ENCODE data around the gene NPFF. TPM values are rescaled to one million over a fixed set of nuclear protein-coding genes. Genes with fewer than 3 reads are reported as not detected.

NPFF gene
- total RNA-seq, 1 donor, result not detected

GRCh38 chr12:53486736-53487487, 20.4 kb downstream of the NPFF start:
- no peak for DNase-seq (ENCODE audit: low read depth)

DNA sequence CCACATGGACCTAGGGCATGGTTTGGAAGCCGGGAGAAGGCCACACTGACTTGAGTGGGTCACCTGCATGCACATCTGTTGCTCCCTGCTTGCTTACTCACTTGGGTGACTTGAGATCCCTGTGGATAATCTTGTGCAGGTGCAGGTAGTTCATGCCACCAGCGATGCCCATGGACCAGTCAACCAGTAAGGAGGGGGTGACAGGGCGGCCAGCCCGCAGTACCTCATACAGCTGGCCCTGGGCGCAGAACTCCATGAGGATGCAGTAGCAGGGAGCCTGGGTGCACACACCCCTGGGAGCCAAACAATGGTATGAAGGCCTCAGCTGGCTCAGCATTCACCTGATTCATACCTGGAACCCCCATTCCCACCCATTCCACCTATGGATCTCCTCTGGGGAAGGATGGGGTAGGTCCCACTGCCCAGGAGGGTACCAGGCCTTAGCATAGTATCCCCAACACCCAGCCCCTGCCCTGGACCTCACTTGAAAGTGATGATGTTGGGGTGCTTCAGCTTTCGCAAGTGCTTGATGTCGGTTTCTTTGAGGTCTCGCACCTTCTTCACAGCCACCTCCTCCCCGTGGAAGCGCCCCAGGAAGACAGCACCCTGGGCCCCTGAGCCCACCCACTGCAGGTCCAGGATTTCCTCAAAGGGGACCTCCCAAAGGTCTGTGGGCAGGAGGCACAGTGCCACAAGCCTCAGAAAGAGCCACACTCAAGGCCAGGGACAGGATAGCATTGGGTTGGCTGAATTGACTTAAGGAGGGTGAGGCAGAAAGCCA, 21.1 kb downstream of the NPFF start:
- no peak overlapping the region for H3K4me3 ChIP-seq (ENCODE audit: low read depth, low read length)
- no peak for DNase-seq (ENCODE audit: low read depth)
- no peak for TF ChIP-seq CTCF (IDR thresholded peaks at IDR 0.05; ENCODE audit: insufficient read depth, low read depth, low read length)

More at GRCh38 chr12:53486736-53487487, 20.4 kb downstream of the NPFF start:
- no peak overlapping the region for H3K4me3 ChIP-seq (ENCODE audit: low read depth, low read length)
- no peak for TF ChIP-seq CTCF (IDR thresholded peaks at IDR 0.05; ENCODE audit: insufficient read depth, low read depth, low read length)

DNA sequence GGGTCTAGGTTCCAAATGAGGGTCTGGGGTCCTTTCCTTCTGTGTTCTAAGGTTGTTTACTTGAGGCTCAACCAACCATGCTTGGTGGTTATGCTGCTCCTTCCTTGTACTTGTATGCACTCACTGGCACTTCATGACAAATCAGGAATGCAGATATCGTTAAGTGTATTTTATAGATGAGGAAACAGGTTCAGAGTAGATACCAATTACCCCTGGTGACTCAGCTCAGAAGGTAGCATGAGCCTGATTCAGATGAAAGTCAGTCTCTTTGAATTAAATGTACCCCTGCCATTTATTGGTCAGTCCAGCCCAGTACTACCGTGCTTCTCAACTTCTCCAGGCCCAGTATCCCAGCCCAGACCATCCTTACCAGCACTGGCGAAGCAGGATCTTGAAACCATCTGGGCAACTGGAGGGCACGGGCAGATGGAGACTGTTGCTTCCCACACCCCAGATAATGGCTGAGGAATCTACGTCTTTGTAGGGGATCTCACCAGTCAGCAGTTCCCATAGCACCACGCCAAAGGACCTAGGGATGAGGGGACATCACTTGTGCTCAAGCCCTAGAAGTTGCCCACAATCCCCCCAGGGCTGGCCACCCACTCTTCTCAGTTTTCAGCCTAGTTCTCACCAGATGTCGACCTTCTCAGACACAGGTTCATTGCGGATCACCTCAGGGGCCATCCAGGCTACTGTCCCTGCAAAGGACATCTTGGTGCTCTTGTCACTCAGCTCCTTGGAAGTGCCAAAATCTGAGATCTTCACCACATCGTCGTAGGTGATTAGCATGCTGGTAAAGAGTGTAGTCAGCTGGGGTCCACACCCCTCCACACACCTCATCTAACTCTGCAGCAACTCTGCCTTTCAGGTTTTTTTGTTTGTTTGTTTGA, 22.4 kb downstream of the NPFF start:
- TF ChIP-seq CTCF (IDR thresholded peaks at IDR 0.05; ENCODE audit: insufficient read depth, low read depth, low read length), result no peak
- DNase-seq (ENCODE audit: low read depth), result no peak
- H3K4me3 ChIP-seq (ENCODE audit: low read depth, low read length), result no peak overlapping the region

- no peak for TF ChIP-seq CTCF (IDR thresholded peaks at IDR 0.05; ENCODE audit: insufficient read depth, low read depth, low read length)
- H3K4me3 ChIP-seq (ENCODE audit: low read depth, low read length), result no peak overlapping the region
- DNase-seq (ENCODE audit: low read depth), result no peak
These were observed 23.3 kb downstream of the NPFF start for GRCh38 chr12:53483979-53484377.

DNA sequence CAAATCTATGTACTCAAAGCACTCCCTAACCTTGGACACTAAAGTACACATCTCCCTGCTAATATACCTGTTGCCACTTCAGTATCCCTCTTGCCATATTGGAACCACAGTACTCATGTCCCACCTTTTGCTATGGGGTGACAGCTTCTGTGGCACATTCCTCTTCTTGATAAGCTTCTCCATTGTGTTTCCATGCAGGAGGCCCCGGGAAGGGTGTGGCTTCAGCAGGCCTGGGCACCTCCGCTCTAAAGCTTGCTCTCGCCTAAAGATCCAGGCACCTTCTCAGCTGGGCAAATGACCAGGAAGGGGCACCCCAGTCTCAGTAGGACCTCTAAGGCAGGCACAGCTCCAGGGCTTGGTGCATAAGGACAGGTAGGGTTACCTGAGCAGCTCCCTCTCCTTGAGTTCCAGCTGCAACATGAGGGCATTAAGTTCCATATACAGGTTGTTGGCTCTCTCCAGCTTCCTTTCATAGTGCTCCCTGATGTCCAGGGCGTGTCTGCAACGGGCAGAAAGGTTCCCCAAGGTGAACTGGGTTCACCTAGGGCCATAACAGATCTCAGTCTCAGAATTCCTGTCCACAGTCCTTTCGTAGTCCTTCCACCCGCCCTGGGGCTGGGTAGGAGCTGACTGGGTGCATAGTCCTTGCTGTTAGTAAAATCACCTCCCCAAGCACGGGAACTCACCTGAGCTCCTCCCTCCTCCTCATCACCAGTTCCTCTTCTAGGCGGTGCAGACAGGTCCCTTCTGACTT, 23.9 kb downstream of the NPFF start:
- no peak overlapping the region for H3K4me3 ChIP-seq (ENCODE audit: low read depth, low read length)
- no peak for DNase-seq (ENCODE audit: low read depth)
- no peak for TF ChIP-seq CTCF (IDR thresholded peaks at IDR 0.05; ENCODE audit: insufficient read depth, low read depth, low read length)

GRCh38 chr12:53482626-53483168, 24.6 kb downstream of the NPFF start:
- no peak for TF ChIP-seq CTCF (IDR thresholded peaks at IDR 0.05; ENCODE audit: insufficient read depth, low read depth, low read length)
- DNase-seq (ENCODE audit: low read depth), result no peak
- no peak overlapping the region for H3K4me3 ChIP-seq (ENCODE audit: low read depth, low read length)

Data from fibroblast of villous mesenchyme (primary cell).